ENCODE measurements around the gene IFNB1.

Gene IFNB1

DNA sequence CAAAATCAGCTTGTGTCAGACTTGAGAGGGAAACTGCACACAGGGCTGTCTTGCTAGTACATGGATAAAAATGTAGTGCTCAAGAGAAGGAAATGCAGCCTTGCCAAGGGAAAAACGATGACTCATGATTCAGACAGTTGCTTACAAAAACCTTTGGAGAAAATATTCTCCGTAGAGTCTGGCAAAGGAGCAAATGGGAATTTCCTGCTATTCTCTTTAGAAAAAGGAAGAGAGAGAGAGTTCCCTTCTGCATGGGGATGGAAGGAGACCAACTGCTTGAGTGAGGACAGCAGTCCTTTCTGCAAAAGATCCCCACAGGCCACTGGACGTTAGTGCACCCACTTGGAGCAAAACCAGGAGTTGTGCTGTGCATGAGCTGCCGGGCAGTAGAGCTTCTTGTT lies 7.6 kb downstream of the IFNB1 start:
- DNase-seq (ENCODE audit: low read depth) = no peak

DNA sequence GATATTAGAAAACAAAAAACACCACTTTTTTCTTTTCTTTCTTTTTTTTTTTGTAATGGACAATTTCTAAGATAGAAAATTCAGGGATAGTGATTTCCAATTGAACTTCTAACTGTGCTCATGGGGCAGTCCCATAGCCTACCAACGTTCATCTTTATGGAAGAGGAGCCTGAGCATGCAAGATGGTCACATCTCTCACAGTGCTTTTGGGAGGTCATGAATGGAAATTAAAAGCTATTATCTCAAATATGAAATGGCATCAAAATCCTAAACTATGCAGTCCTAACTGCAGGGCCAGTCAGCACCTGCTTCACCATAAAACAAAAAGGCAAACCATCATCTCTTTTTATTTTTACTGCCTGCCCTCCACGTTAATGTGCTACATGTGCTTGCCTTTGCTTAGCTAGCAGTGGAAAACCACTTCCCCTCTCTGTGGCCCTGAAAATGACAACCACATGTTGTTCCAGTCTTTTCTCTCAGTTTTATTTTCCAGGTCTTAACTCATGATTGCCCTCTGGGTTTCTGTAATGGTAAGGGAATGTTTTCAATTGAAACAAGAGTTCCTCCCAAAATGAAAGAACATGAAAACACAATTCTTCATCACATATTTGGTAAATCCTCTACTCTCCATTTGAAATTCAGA lies 16.7 kb downstream of the IFNB1 start:
- DNase-seq (ENCODE audit: low read depth) = no peak

DNA sequence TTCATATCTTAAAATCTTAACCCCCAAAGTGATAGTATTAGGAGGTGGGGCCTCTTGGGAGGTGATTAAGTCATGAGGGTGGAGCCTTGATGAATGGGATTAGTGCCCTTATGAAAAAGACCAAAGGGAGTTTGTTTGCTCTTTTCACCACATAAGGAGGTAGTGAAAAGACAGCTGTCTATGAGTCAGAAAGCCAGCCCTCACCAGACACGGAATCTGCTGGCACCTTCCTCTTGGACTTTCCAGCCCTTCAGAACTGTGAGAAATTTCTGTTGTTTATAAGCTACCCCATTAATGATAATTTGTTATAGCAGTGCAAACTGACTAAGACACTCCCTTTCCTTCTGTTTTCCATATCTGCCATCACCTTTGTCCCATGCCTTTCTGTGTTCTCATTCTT lies 20.8 kb downstream of the IFNB1 start:
- DNase-seq (ENCODE audit: low read depth) = no peak

DNA sequence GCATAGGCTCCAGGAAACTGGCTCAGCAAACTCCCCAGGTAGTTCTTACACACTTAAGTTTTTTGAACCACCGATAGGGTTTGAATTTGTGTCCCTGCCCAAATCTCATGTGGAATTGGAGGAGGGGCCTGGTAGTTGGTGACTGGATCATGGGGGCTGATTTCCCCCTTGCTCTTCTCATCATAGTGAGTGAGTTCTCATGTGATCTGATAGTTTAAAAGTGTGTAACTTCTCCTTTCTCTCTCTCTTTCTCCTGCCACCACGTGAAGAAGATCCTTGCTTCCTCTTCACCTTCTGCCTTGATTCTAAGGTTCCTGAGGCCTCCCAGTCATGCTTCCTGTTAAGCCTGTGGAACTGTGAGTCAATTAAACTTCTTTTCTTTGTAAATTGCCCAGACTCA lies 23.9 kb downstream of the IFNB1 start:
- DNase-seq (ENCODE audit: low read depth) = no peak

DNA sequence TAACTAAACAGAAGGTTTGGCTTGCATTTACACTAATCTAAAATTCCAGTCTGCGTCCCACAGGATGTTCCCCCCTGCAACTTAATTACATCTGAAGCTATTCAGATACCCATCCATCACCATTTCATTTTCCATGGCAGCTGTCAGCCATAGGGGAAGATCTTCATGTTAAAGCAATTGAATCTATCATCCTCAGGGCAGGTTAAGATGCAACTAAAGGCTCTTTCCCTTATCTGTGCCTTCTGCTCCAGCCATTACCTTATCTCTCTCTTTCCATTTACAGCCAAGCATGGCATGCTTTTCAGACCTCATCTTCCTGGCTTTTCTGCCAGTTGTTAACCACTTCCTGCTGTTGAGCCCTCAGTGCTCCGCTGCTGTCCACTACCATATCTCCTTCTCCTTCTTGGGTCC lies 30.5 kb downstream of the IFNB1 start:
- DNase-seq (ENCODE audit: low read depth) = no peak

DNA sequence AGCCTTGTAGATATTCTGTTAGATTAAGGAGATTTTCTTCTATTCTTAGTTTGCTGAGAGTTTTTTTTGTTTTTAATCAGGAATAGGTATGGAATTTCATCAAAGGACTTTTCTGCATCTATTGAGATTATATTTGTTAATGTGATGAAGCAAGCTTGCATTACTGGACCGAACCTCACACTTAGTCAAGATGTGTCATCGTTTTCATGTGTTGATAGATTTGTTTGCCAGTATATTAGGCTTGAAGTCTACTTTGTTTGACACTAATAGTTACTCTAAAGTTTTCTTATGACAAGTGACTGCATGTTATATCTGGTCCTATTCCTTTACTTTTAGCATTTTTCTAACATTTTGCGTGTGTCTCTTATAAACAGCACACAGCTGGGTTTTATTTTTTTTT lies 33.9 kb downstream of the IFNB1 start:
- DNase-seq (ENCODE audit: low read depth) = no peak

DNA sequence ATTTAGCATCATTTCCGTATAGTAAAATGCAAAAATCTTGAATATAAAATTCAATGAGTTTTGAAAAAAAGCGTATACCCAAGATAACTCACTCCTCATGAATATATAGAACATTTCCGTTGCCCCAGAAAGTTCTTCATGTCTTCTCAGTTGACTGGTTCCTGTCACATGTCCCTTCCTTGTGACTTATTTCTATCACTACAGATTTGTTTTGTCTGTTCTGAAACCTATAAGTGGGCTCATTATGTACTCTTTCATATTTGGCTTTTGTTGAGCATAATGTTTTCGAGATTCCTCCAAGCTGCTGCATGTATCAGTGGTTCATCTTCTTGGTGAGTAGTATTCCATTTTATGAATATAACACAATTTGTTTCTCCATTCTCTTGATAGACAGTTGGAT lies 35.3 kb downstream of the IFNB1 start:
- DNase-seq (ENCODE audit: low read depth) = no peak

DNA sequence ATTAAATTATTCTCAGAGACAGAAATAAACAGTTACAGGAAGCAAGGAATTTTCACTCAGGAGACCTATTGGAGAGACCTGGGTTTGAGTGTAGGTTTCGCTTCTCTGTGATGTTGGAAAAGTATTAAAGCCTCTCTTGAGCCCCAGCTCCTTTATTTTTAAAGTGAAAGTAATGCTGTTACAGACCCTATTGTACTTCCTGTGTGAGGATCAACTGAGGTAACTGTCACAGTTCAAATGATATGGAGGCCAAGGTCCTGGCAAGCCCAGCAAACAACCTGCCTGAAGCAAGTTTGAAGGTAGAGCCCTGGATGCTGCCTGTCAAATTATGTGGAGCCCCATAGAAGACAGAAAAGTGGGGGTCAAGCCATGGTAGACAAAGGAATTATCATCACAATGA lies 38.4 kb downstream of the IFNB1 start:
- no peak for DNase-seq (ENCODE audit: low read depth)

- no peak for DNase-seq (ENCODE audit: low read depth)
Observed at GRCh38 chr9:21037278-21037677, 40.5 kb downstream of the IFNB1 start.

DNA sequence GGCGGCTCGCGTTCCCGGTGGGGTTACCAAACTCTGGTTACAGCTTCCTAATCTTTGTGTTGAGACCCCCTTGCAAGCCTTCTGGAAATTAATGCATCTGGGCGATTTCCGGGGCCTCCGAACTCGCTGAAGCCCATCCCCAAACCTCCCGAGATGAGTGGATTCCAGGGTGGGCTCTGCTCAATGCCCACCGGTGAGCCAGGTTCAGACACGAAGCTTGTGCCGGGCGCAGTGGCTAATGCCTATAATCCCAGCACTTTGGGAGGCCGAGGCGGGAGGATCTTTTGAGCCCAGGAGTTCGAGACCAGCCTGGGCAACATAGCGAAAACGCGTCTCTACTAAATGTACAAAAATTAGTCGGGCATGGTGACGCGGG lies 45.9 kb downstream of the IFNB1 start:
- no peak for DNase-seq (ENCODE audit: low read depth)

DNA sequence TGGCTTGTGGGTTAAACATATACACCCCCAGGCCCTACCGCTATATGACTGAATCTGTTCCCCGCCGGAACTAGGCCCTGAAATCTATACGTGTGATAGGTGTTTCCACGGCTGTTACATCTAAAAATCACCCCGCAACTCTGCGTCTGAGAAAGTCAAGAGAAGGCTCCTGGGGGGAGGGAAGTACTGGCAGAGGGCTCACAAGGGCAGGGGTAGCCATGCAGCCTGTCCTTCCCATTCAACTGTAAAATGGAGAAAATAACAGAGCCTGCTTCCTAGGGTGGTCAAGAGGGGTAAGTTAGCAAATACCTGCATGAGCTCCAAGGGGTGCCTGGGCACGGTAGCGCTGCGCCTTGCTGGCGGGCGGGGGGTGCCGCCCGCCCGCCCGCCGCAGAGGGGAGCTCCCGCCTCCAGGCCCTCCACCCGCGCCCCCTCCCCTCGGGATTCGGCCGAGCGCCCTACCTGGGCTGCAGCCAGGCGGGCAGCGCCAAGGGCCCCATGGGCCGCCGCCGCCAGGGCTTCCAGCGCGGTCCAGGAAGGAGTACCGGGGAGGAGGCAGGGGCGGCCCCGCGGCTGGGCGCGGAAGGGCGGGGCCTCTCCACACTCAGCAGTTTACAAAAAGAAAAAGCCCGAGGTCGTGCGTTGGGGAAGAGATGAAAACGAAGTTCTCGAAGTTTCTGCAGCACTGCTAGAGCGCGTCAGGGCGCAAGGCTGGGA lies 46.5 kb downstream of the IFNB1 start, which contains the start of gene HACD4:
Gene HACD4 (minus strand): TSS at position 550 of the 717 bp plus-strand sequence. CDS start 50 bp downstream, at position 500.
- DNase-seq (ENCODE audit: low read depth) = peak; percentile 49

- no peak for DNase-seq (ENCODE audit: low read depth)
Observed at GRCh38 chr9:21030389-21031035, 47.2 kb downstream of the IFNB1 start.

DNA sequence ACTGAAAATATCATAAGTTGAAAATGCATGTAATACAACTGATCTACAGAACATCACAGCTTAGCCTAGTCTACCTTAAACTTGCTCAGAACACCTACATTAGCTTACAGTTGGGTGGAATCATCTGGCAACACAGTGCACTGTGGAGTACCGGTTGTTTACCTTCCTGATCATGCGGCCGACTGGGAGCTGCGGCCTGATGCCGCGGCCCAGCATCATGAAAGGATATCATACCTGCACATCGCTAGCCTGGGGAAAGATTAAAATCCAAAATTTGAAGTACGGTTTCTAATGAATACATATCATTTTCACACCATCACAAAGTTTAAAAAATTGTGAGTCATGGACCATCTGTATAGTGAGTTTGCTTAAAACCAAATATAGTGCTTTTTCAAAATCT lies 48.1 kb downstream of the IFNB1 start:
- DNase-seq (ENCODE audit: low read depth) = no peak

GRCh38 chr9:21028466-21028865 lies 49.3 kb downstream of the IFNB1 start:
- DNase-seq (ENCODE audit: low read depth) = no peak

DNA sequence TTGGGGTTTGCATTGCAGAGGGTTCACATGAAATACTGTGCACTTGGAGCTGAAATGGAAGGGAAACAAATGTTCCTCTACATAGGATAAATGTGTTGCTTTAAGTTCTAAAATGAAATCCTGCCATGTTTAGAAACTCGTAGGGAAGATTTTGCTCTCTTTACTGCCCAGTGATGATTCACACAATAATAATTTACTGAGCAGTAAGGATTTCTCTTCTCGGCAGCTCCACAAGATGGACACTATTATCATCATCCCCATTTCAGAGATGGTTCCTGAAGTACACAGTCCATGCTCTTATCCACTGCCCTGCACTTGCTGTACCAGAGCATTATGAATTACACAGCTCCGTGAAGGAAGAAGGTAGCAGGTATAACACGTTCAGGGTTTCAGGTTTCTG lies 50.4 kb downstream of the IFNB1 start:
- DNase-seq (ENCODE audit: low read depth) = no peak

All from activated T-cell treated with anti-CD3 and anti-CD28 coated beads for 1 hour (primary cell).